Nephron progenitor cell (in vitro differentiated cells): Measurements from ENCODE around the gene TENT4A.

Experiments used
- DNase-seq: peaks from one replicate; pipeline ENCODE4 v3.0.0; 2021
- H3K27ac Mint-ChIP-seq: 2 replicates; pipeline ENCODE4 v1.8.0; 2021; ENCODE audit warnings: mild to moderate bottlenecking, moderate library complexity, mixed read lengths
- H3K27me3 Mint-ChIP-seq: 2 replicates; pipeline ENCODE4 v1.8.0; 2021; ENCODE audit warnings: mild to moderate bottlenecking, low read depth, mixed read lengths; ENCODE audit not compliant: poor library complexity
- H3K36me3 Mint-ChIP-seq: 2 replicates; pipeline ENCODE4 v1.8.0; 2021; ENCODE audit warnings: low read depth, mixed read lengths
- H3K4me1 Mint-ChIP-seq: 2 replicates; pipeline ENCODE4 v1.8.0; 2021; ENCODE audit warnings: mixed read lengths
- H3K4me3 Mint-ChIP-seq: 2 replicates; pipeline ENCODE4 v1.8.0; 2021; ENCODE audit warnings: mild to moderate bottlenecking, moderate library complexity, mixed read lengths
- H3K9me3 Mint-ChIP-seq: 2 replicates; pipeline ENCODE4 v1.8.0; 2021; ENCODE audit warnings: mild to moderate bottlenecking, moderate library complexity, mixed read lengths
- TF ChIP-seq, protein P1 (sequence below): fragments of 200-600 bp; sonication (generic); IDR thresholded peaks from 2 replicates; pipeline ENCODE4 v1.5.0; 2021; ENCODE audit warnings: antibody characterized with exemption

Gene TENT4A

DNA sequence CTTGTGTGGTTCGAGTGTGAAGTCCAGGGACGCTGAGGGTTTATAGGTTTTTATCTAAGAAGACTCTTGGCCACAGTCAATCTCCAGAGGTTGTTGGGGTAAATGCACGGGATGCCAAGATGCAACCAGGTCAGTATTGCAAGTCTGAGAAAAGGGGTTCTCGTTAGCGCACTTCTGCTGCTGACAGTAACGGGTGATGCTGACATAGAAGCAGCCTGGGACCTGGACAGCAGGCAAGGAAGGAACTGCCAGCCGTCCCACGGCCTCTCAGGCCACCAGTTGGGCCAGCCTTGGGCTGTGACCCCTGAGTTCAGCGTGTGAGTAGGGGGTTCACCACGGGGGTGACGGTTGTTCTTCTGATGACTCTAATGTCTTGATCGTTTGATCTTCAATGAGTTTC is 39.0 kb downstream of the TENT4A start:
- TF ChIP-seq, protein P1, sequence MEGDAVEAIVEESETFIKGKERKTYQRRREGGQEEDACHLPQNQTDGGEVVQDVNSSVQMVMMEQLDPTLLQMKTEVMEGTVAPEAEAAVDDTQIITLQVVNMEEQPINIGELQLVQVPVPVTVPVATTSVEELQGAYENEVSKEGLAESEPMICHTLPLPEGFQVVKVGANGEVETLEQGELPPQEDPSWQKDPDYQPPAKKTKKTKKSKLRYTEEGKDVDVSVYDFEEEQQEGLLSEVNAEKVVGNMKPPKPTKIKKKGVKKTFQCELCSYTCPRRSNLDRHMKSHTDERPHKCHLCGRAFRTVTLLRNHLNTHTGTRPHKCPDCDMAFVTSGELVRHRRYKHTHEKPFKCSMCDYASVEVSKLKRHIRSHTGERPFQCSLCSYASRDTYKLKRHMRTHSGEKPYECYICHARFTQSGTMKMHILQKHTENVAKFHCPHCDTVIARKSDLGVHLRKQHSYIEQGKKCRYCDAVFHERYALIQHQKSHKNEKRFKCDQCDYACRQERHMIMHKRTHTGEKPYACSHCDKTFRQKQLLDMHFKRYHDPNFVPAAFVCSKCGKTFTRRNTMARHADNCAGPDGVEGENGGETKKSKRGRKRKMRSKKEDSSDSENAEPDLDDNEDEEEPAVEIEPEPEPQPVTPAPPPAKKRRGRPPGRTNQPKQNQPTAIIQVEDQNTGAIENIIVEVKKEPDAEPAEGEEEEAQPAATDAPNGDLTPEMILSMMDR = no peak
- H3K36me3 Mint-ChIP-seq = peaks cover 95% of the 10 kb centered on the region
- DNase-seq = no peak

DNA sequence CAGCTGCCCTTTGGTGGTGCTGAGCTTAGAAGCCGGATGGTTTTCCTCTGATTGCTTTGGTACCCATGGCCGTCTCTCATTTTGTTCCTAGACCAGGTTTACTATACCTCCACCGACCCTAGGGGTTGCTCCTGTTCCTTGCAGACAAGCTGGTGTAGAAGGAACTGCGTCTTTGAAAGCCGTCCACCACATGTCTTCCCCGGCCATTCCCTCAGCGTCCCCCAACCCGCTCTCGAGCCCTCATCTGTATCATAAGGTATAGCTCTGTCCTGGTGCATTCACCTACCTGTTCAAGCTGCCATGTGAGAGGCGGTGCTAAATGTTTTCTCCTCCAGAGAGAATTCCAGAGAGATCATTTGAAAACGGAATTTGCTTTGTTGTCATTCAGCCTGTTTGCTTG is 39.5 kb downstream of the TENT4A start:
- Mint-ChIP-seq H3K4me3 (no peak overlapping the region), H3K4me1 (no peaks in the 10 kb centered on the region), H3K36me3 (peaks cover 92% of the 10 kb centered on the region), H3K27me3 (peaks cover 3% of the 10 kb centered on the region), H3K9me3 (no peaks in the 10 kb centered on the region), H3K27ac (no peak overlapping the region)
- DNase-seq = no peak
- TF ChIP-seq, protein P1 = no peak

More for the DNA sequence above, 39.0 kb downstream of the TENT4A start:
- H3K4me1 Mint-ChIP-seq = no peaks in the 10 kb centered on the region
- peak overlapping the region; percentile 32 for H3K27ac Mint-ChIP-seq
- H3K27me3 Mint-ChIP-seq = peaks cover 3% of the 10 kb centered on the region
- no peaks in the 10 kb centered on the region for H3K9me3 Mint-ChIP-seq
- no peak overlapping the region for H3K4me3 Mint-ChIP-seq

DNA sequence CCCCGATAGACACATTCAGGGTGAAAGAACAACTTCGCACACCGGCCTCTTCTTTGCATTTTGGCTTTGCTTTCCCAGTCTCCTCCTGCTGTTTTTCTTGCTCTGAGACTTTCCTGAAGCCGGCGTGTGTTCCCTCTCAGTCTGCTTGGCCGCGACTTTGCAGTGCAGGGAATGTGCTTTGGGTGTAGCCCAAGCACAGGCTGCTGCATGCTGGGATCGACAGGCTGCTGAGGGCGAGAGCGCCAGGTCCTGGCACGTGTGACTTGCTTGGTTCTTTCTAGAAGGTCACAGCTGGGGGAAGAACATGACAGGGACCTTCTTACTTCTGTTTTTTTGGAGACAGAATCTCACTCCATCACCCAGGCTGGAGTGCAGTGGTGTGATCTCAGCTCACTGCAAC is 40.6 kb downstream of the TENT4A start:
- DNase-seq = no peak

DNA sequence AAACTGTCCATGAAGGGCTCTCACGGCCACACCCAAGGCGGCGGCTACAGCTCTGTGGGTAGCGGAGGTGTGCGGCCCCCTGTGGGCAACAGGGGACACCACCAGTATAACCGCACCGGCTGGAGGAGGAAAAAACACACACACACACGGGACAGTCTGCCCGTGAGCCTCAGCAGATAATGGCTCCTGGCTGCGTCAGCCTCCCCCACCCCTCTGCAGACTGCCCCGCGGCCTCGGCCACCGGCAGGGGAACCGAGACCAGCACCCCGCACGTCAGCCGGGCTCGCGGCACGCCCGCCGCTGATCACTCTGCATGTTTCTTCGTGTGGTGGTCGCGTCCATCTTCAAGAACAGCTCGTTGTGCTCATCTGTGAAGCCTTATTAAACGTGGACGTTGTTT is 41.5 kb downstream of the TENT4A start:
- H3K27ac Mint-ChIP-seq = no peak overlapping the region
- peaks cover 3% of the 10 kb centered on the region for H3K27me3 Mint-ChIP-seq
- H3K36me3 Mint-ChIP-seq = peaks cover 78% of the 10 kb centered on the region
- TF ChIP-seq, protein P1 = no peak
- no peaks in the 10 kb centered on the region for H3K4me1 Mint-ChIP-seq
- no peak for DNase-seq
- no peak overlapping the region for H3K4me3 Mint-ChIP-seq
- H3K9me3 Mint-ChIP-seq = no peaks in the 10 kb centered on the region

More for the DNA sequence above, 40.6 kb downstream of the TENT4A start:
- Mint-ChIP-seq H3K4me1 (no peaks in the 10 kb centered on the region), H3K4me3 (no peak overlapping the region), H3K27ac (peak overlapping the region; percentile 20), H3K27me3 (peaks cover 3% of the 10 kb centered on the region), H3K9me3 (no peaks in the 10 kb centered on the region), H3K36me3 (peaks cover 86% of the 10 kb centered on the region)
- TF ChIP-seq, protein P1 = no peak

DNA sequence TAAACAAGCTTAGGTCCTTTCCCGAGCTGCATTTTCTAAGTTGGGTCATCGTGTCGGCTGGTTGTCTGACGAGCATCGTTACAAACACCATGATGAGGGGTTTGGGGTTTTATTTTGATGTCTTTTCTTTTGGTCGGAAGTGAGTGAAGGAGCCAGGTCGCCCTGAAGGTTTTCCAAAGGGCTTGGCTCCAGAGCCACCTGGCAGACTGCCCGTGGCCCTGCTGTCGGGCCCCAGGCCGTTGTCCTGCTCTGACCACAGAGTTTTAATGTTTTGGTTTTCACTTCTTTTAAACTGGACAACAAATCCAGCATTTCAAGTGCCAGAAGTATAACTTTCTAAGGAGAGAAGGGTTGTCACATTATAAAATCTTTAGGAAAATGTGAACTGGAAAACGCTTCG is 42.3 kb downstream of the TENT4A start:
- Mint-ChIP-seq H3K4me1 (no peaks in the 10 kb centered on the region), H3K9me3 (no peaks in the 10 kb centered on the region), H3K4me3 (no peak overlapping the region), H3K27me3 (peaks cover under 1% of the 10 kb centered on the region), H3K36me3 (peaks cover 72% of the 10 kb centered on the region), H3K27ac (no peak overlapping the region)
- no peak for DNase-seq
- TF ChIP-seq, protein P1 = no peak

DNA sequence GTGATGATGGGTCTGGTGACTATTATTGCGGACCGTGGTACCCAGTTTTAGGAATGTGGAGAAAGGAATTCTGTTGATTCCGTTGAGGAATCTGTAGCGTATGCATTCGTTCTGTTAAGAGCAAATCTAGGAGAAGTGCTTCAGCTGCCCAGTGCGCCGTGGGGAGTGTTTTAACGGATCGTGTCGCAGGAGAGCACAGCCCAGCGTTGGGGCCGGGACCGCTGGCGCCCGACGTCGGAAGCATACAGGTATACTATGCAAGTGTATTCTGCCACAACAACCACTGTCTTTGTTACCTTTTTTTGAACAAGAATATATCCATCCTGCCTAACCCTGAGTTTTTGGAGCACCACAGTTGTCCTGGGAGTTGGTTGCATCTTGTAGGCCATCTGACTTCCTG is 42.7 kb downstream of the TENT4A start:
- TF ChIP-seq, protein P1 = no peak
- H3K27ac Mint-ChIP-seq = peak overlapping the region; percentile 32
- no peaks in the 10 kb centered on the region for H3K27me3 Mint-ChIP-seq
- no peaks in the 10 kb centered on the region for H3K9me3 Mint-ChIP-seq
- no peak for DNase-seq
- H3K4me1 Mint-ChIP-seq = no peaks in the 10 kb centered on the region
- H3K36me3 Mint-ChIP-seq = peaks cover 72% of the 10 kb centered on the region
- no peak overlapping the region for H3K4me3 Mint-ChIP-seq
